Measurements from ENCODE around the gene NR4A3. TPM values are rescaled to one million over a fixed set of nuclear protein-coding genes. Genes with fewer than 3 reads are reported as not detected.

NR4A3 gene
- total and polyA plus RNA-seq, 10 of the 15 experiments (the other 5 are each of a cell fraction or from before 2014, with no cell fraction given): 0.04 to 2.1 (median 0.64) TPM; not detected in 1

DNA sequence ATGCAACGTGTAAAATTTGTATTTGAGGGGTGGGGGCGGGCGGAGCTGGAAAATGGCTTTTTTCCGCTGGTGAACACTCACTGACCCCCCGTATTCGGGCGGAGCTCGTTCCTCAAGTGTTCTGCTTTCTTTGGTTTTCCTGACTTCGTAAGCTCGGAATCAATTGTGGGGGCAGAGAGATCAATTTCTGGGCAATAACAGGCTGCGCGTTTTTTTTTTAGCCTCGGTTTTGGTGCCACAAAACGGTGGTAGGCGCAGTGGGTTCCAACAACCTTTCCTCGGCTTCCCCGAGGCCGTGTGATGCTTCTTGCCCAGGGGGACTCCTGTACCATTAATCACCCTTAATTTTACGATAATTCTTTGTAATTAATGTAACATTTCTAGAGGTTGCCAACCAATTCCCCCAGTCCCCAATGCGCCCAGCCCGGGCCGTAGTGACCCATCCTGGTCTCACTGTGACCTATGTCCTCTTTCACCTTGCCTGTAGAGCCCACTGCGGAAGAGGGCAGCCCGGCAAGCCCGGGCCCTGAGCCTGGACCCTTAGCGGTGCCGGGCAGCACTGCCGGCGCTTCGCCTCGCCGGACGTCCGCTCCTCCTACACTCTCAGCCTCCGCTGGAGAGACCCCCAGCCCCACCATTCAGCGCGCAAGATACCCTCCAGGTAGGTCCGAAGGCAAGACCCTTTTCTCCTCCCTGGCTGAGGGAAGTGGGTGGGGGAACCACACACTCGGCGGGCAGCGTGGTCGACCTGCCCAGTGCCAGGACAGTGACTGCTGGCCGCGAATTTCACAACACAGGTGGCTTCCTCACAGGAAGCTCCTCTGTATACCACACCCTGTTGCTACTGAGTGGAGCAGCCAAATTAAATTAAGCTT is 3.7 kb downstream of the NR4A3 start:
- BruUV-seq (replicated peaks): no TSS peak
- FAIRE-seq (no peak), DNase-seq (ENCODE audit: low read depth, low spot score) (no peak), ATAC-seq (no peak)
- H3K27me3 ChIP-seq (replicated peaks in 1 of 2; ENCODE audit: control insufficient read depth in 2 of 2, insufficient read depth in 2 of 2, low read length in 1 of 2): peaks cover 0 to 7% of the 10 kb centered on the region in 2 experiments; a peak in 2 of 4 replicates
- POLR2A ChIA-PET: interaction anchor here (0.6 to 1.3 kb wide), 2 partner anchors 17 to 25 kb away, joined by 3 to 4 read pairs; no protein-coding TSS in a partner anchor
- in situ Hi-C loops (cut with MboI) (no loop called here), intact Hi-C loops (cut with micrococcal nuclease; ENCODE audit: unreplicated experiment) (loop anchor here (2.0 kb wide), 1 partner anchor 81 kb away; the partner anchor contains the start of gene STX17)
- peaks cover 12% of the 10 kb centered on the region for H3K4me1 ChIP-seq (ENCODE audit: control insufficient read depth, insufficient read depth, low read length)
- H3K9me3 ChIP-seq (replicated peaks; ENCODE audit: control insufficient read depth, insufficient read depth, low read length): no peaks in the 10 kb centered on the region
- H3K36me3 ChIP-seq (ENCODE audit: control insufficient read depth in 2 of 2, insufficient read depth in 2 of 2, low read length in 1 of 2): no peaks in the 10 kb centered on the region
- RAD21 ChIA-PET (ENCODE audit: unreplicated experiment): interaction anchor here (0.5 to 3.5 kb wide), 31 partner anchors 10 to 643 kb away, joined by 3 to 18 read pairs (median 4); partner anchors contain the start of gene STX17
- H3K4me2 ChIP-seq (ENCODE audit: control insufficient read depth, insufficient read depth): peak overlapping the region; percentile 85
- H3K79me2 ChIP-seq (ENCODE audit: control insufficient read depth, insufficient read depth, low read length): no peaks in the 10 kb centered on the region
- WGBS (ENCODE audit: insufficient coverage, insufficient replicate concordance, low lambda C conversion rate, missing lambda C conversion rate): 23% methylated on average over 44 of the region's 44 CpGs
- no peak overlapping the region; the same call in 1 of the 2 replicates for H2AFZ ChIP-seq (ENCODE audit: control insufficient read depth, low read depth, low read length)
- CTCF ChIA-PET: interaction anchor here (0.6 to 2.4 kb wide), 50 partner anchors 10 to 709 kb away, joined by 3 to 16 read pairs (median 4); partner anchors contain the start of genes ERP44 and STX17
- H3K9ac ChIP-seq (ENCODE audit: control insufficient read depth, insufficient read depth, low read length): no peak overlapping the region
- peak overlapping the region; percentile 91 for H3K4me3 ChIP-seq
- no peak overlapping the region for H3K27ac ChIP-seq (ENCODE audit: control insufficient read depth, insufficient read depth)
- SMC1A ChIA-PET (ENCODE audit: uncharacterized antibody, unreplicated experiment): interaction anchor here (0.6 to 2.8 kb wide), 36 partner anchors 11 to 662 kb away, joined by 3 to 18 read pairs (median 3); no protein-coding TSS in a partner anchor
- H4K20me1 ChIP-seq (ENCODE audit: control insufficient read depth, insufficient read depth): no peaks in the 10 kb centered on the region
- TF ChIP-seq TCF7 (IDR thresholded peaks at IDR 0.05; ENCODE audit: borderline replicate concordance) (no peak), RUNX3 (IDR thresholded peaks at IDR 0.05; ENCODE audit: low read length) (no peak), ZZZ3 (IDR thresholded peaks at IDR 0.05; ENCODE audit: control insufficient read depth, insufficient read length, low read depth) (no peak), SIN3A (IDR thresholded peaks at IDR 0.05; ENCODE audit: low read depth, low read length) (no peak), ZNF217 (IDR thresholded peaks at IDR 0.05) (no peak), ZNF384 (IDR thresholded peaks at IDR 0.05; ENCODE audit: borderline replicate concordance, low read depth, low read length) (no peak), CEBPB (IDR thresholded peaks at IDR 0.05; ENCODE audit: borderline replicate concordance in 1 of 2, low read depth in 2 of 2, low read length in 2 of 2) (no peak)

All from GM12878 (cell line).